GM12874 (cell line): ENCODE measurements around the gene AASDHPPT.

Experiments used
- TF ChIP-seq, protein P1 (sequence below): IDR thresholded peaks from 2 replicates; pipeline ENCODE4 v1.5.1; 2011; ENCODE audit warnings: low read depth, mild to moderate bottlenecking, control low read depth, low read length, moderate library complexity; ENCODE audit not compliant: insufficient read depth

AASDHPPT gene

GRCh38 chr11:106137758-106138157 is 60.3 kb downstream of the AASDHPPT start:
- TF ChIP-seq, protein P1, sequence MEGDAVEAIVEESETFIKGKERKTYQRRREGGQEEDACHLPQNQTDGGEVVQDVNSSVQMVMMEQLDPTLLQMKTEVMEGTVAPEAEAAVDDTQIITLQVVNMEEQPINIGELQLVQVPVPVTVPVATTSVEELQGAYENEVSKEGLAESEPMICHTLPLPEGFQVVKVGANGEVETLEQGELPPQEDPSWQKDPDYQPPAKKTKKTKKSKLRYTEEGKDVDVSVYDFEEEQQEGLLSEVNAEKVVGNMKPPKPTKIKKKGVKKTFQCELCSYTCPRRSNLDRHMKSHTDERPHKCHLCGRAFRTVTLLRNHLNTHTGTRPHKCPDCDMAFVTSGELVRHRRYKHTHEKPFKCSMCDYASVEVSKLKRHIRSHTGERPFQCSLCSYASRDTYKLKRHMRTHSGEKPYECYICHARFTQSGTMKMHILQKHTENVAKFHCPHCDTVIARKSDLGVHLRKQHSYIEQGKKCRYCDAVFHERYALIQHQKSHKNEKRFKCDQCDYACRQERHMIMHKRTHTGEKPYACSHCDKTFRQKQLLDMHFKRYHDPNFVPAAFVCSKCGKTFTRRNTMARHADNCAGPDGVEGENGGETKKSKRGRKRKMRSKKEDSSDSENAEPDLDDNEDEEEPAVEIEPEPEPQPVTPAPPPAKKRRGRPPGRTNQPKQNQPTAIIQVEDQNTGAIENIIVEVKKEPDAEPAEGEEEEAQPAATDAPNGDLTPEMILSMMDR: no peak
